HFFc6 (cell line): Measurements from ENCODE around the gene PTTG1IP2. TPM values are rescaled to one million over a fixed set of nuclear protein-coding genes. Genes with fewer than 3 reads are reported as not detected.
A peak's percentile ranks its signal among the peaks of the same experiment; 100 is the strongest.

Experiments used
- DNase-seq: peaks from one replicate; pipeline ENCODE4 v3.0.0-alpha.2; 2018
- H3K27ac Mint-ChIP-seq: 2 replicates; pipeline ENCODE4 v1.8.0; 2020; ENCODE audit warnings: mild to moderate bottlenecking, mixed read lengths
- H3K27me3 Mint-ChIP-seq: 2 replicates; pipeline ENCODE4 v1.8.0; 2021; ENCODE audit warnings: mild to moderate bottlenecking, moderate library complexity, mixed read lengths; ENCODE audit not compliant: insufficient read depth
- H3K36me3 Mint-ChIP-seq: 2 replicates; pipeline ENCODE4 v1.8.0; 2021; ENCODE audit warnings: low read depth, mixed read lengths
- H3K4me1 Mint-ChIP-seq: 2 replicates; pipeline ENCODE4 v1.8.0; 2020; ENCODE audit warnings: low read depth, mixed read lengths
- H3K4me3 Mint-ChIP-seq: 2 replicates; pipeline ENCODE4 v1.8.0; 2020; ENCODE audit warnings: mild to moderate bottlenecking, moderate library complexity, mixed read lengths
- H3K9me3 Mint-ChIP-seq: 2 replicates; pipeline ENCODE4 v1.8.0; 2020; ENCODE audit warnings: mild to moderate bottlenecking, mixed read lengths
- total RNA-seq, 6 experiments: library from RNA; stranded (reverse); fragmentation: NEBNext Ultra II Directional; extraction: Animal tissue kit (Norgen Biotek cat#: 25700); gene quantifications; 2 replicates in 1 of 6; 3 replicates in 5 of 6; pipeline ENCODE4 v1.2.3, GENCODE V29; 2021
- TF ChIP-seq, protein P1 (sequence below): fragments of 200-600 bp; sonication (generic); IDR thresholded peaks from 2 replicates; pipeline ENCODE4 v1.5.0; 2021; ENCODE audit warnings: antibody characterized with exemption, mild to moderate bottlenecking

Gene PTTG1IP2
- total RNA-seq, 6 experiments from 2014 or later: not detected

GRCh38 chr7:90538405-90538804, 69.0 kb downstream of the PTTG1IP2 start:
- TF ChIP-seq, protein P1, sequence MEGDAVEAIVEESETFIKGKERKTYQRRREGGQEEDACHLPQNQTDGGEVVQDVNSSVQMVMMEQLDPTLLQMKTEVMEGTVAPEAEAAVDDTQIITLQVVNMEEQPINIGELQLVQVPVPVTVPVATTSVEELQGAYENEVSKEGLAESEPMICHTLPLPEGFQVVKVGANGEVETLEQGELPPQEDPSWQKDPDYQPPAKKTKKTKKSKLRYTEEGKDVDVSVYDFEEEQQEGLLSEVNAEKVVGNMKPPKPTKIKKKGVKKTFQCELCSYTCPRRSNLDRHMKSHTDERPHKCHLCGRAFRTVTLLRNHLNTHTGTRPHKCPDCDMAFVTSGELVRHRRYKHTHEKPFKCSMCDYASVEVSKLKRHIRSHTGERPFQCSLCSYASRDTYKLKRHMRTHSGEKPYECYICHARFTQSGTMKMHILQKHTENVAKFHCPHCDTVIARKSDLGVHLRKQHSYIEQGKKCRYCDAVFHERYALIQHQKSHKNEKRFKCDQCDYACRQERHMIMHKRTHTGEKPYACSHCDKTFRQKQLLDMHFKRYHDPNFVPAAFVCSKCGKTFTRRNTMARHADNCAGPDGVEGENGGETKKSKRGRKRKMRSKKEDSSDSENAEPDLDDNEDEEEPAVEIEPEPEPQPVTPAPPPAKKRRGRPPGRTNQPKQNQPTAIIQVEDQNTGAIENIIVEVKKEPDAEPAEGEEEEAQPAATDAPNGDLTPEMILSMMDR: no peak
- peaks cover 5% of the 10 kb centered on the region; the same call in 1 of the 2 replicates for H3K27me3 Mint-ChIP-seq
- H3K9me3 Mint-ChIP-seq: no peaks in the 10 kb centered on the region
- no peaks in the 10 kb centered on the region for H3K36me3 Mint-ChIP-seq
- no peak overlapping the region for H3K27ac Mint-ChIP-seq
- no peak for DNase-seq
- no peak overlapping the region for H3K4me3 Mint-ChIP-seq
- no peaks in the 10 kb centered on the region for H3K4me1 Mint-ChIP-seq

DNA sequence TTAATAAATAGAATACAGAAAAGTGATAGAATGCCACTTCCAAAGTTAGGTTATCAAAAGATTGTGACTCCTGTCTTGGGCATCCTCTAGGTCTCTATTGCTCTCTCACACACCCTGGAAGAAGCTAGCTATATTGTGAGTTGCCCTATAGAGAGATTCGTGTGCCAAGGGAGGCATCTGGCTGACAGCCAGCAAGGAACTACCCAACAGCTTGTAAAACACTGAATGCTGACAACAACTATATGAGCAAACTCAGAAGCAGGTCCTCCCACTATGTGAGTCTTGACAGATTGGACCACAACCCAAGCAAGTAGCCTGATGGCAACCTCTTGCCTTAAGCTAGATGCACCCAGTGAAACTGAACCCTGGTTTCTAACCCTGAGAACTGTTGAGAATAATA, 71.0 kb downstream of the PTTG1IP2 start:
- H3K36me3 Mint-ChIP-seq: no peaks in the 10 kb centered on the region
- DNase-seq: no peak
- TF ChIP-seq, protein P1: no peak
- peaks cover 5% of the 10 kb centered on the region; the same call in 1 of the 2 replicates for H3K27me3 Mint-ChIP-seq
- H3K4me3 Mint-ChIP-seq: no peak overlapping the region
- H3K4me1 Mint-ChIP-seq: no peaks in the 10 kb centered on the region
- H3K9me3 Mint-ChIP-seq: no peaks in the 10 kb centered on the region
- H3K27ac Mint-ChIP-seq: no peak overlapping the region

DNA sequence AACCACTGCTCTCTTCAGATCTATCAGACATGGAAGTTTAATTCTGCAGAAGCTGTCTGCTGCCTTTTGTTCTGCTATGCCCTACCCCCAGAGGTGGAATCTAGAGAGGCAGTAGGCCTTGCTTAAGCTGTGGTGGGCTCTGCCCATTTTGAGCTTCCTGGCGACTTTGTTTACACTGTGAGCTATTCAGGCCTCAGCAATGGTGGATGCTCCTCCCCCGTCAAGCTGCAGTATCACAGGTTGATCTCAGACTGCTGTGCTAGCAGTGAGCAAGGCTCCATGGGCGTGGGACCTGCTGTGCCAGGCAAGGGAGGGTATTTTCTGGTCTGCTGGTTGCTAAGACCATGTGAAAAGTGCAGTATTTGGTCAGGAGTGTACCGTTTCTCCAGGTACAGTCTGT, 81.6 kb downstream of the PTTG1IP2 start:
- DNase-seq: no peak
- no peaks in the 10 kb centered on the region for H3K4me1 Mint-ChIP-seq
- H3K27me3 Mint-ChIP-seq: peaks cover 2% of the 10 kb centered on the region

DNA sequence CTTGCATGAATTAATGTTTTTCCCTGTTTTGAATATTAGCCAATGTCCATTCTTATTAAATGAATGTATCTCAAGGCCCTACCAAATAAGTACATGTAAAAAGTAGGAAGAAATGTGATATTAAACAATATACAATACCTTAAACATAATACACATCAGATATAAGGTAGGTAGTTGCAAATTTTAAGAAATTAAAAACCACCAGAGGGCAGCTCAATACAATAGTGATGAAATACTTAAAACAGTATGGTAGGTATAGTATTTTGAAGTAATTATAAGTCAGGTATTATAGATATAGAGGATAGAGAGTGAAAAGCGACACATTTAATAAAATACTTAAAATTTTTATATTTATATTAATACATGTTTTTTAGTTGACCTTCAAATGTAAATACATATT, 83.1 kb downstream of the PTTG1IP2 start:
- Mint-ChIP-seq H3K27ac (no peak overlapping the region), H3K4me3 (no peak overlapping the region), H3K27me3 (peaks cover 3% of the 10 kb centered on the region), H3K9me3 (no peaks in the 10 kb centered on the region), H3K36me3 (no peaks in the 10 kb centered on the region), H3K4me1 (no peaks in the 10 kb centered on the region)
- TF ChIP-seq, protein P1: peak; percentile 73
- DNase-seq: peak; percentile 23

More for the DNA sequence above, 81.6 kb downstream of the PTTG1IP2 start:
- Mint-ChIP-seq H3K27ac (no peak overlapping the region), H3K36me3 (no peaks in the 10 kb centered on the region), H3K4me3 (no peak overlapping the region), H3K9me3 (no peaks in the 10 kb centered on the region)
- TF ChIP-seq, protein P1: no peak

DNA sequence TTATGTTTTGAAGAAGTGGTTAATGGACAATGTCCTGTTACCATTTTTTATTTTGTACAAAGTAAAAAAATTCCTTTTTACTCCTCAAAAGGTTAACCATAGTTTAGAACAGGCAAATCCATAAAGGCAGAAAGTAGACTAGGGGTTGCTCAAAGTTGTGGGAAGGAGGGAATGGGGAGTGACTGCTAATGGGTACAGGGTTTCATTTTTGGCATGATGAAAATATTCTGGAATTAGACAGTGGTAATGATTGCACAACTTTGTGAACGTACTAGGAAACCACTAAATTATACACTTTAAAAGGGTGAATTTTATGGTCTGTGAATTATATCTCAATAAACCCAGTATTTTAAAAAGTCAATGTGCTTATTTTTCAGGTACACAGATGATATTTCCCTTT, 91.3 kb downstream of the PTTG1IP2 start:
- no peak overlapping the region for H3K4me3 Mint-ChIP-seq
- H3K36me3 Mint-ChIP-seq: no peaks in the 10 kb centered on the region
- peaks cover 13% of the 10 kb centered on the region for H3K27me3 Mint-ChIP-seq
- TF ChIP-seq, protein P1: no peak
- DNase-seq: no peak
- no peaks in the 10 kb centered on the region for H3K4me1 Mint-ChIP-seq
- no peak overlapping the region for H3K27ac Mint-ChIP-seq
- H3K9me3 Mint-ChIP-seq: no peaks in the 10 kb centered on the region

Other genes with a start within 250 kb of the PTTG1IP2 start
- gene CFAP69, start 224.5 kb upstream of the PTTG1IP2 start, total RNA-seq: 1 to 10 TPM in 4 of 6 experiments, under 1 TPM in 2; 0.71 to 2.4 (median 1.2) TPM
- gene FAM237B, start 148.3 kb upstream of the PTTG1IP2 start, total RNA-seq: not detected
- 10 to 100 TPM; 19.9 to 27.2 (median 23.3) TPM for gene GTPBP10, start 122.9 kb upstream of the PTTG1IP2 start, total RNA-seq
- 10 to 100 TPM; 36.6 to 42.0 (median 38.5) TPM for gene CLDN12, start 66.2 kb upstream of the PTTG1IP2 start, total RNA-seq
- gene CDK14, start 126.7 kb downstream of the PTTG1IP2 start, total RNA-seq: 10 to 100 TPM; 18.4 to 28.6 (median 27.2) TPM